ENCODE data around the gene CTRB1. TPM values are rescaled to one million over a fixed set of nuclear protein-coding genes. Genes with fewer than 3 reads are reported as not detected.
A peak's percentile ranks its signal among the peaks of the same experiment; 100 is the strongest.

CTRB1 gene
- polyA plus RNA-seq, 12 donors = 0.26 to 0.72 (median 0.51) TPM; not detected in 8

GRCh38 chr16:75252946-75253911 is 34.4 kb downstream of the CTRB1 start:
- DNase-seq = no peak

- DNase-seq = no peak
These were observed 35.6 kb downstream of the CTRB1 start for GRCh38 chr16:75254359-75254837.

DNA sequence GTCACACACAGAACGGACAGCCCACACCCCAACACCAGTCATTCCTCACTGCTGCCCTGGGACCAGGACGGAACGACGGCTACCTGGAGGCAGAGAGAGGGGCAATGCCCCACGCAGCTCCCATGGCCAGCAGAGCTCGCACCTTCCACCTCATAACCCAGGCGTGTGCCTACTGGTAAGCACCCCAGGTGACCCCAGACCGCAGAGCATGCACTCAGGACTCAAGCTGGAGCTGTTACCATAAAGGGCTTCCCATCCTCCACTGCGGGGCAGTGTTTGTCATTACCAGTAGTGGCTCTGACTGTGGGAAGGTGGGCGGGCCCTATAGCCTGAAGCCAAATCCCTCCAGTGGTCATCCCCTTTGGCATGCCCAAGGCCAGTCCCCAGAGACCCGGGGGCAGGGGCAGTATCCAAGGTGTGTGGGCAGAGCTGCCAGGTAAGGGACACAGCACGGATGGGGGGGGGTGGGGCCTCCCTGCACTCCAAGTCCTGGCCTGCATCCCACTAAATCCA is 37.3 kb downstream of the CTRB1 start:
- no peak for DNase-seq

GRCh38 chr16:75256696-75257343 is 38.0 kb downstream of the CTRB1 start:
- DNase-seq = no peak

DNA sequence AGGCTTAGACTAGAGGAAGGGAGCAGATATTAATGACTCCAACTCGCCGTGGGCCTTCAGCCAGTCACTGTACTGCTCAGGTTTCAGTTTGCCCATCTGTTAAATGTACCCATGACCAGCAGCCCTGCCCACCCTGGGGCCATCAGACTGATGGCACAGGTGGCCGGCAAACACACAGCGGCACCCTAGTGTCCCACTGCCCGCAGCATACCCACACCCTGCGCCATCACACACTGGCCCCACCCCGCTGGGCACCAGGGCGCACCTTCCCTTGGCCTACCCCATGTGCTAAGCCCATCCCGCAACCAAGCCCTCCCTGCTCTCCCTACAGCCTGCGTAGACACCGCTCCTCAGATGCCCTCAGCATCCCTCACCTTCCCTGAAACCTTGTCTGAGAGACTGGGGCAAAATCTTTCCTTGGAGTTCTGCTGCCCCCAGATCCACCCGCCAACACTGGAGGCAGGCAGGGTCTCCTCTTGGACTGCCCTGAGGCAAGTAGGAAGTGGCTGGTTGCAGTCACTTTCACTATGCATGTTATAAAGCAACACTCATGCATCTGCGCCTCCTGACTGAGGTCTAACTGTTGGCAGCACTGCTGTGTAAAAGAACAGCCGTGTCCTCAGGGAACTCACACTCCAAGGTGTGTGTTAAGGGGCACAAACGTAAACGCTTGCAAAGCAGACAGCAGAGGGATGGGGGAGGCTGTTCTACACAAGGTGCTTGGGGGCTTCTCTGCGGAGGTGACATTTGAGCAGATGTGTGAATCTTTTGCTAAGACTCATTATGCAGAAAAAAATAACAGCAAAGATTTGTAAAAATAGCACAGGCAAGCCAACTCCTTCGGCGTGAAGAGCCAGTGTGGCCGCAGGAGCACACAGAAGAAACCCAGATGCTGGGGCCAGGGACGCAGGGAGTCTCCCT is 39.4 kb downstream of the CTRB1 start:
- DNase-seq = no peak

DNA sequence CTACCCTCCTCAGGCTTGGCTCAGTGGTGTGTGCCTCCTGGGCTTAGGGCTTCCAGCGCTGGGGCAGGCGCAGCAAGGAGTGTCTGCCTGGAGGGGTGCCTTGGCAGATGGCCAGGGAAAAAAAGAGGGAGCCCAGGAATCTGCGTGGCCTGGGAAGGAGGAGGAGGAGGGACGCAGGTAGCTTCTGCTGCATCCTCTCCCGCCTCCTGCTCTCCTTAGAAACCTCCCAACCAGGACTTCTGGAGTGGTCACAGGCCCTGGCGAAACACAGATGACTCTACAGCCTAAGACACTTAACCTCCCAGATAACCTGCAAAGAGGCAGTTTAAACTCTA is 40.0 kb downstream of the CTRB1 start:
- DNase-seq = no peak

- no peak for DNase-seq
These were observed 42.2 kb downstream of the CTRB1 start for GRCh38 chr16:75260851-75261589.

DNA sequence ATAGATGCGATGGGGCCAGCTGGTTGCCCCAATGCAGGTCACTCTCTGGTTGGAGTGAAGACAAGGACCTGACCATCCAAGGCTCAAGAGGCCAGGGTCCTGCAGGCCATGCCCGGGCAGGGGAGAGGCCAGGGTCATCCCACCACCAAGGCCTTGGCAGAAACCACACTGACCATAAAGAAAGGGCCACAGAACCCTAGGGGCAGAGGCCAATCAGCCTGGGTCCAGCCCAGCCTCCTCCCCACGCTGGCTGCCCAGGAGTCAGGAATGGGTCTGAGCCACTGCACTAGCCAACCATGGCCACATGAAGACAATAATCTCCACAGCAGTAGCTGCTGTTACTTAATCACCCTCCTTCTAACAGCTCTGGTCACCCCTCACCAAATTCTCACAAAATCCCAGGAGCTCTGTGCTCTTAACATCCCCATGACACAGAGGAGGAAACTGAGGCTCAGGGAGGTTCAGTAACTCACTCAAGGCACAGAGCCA is 42.8 kb downstream of the CTRB1 start:
- DNase-seq = no peak

GRCh38 chr16:75262104-75262799 is 43.5 kb downstream of the CTRB1 start:
- no peak for DNase-seq

DNA sequence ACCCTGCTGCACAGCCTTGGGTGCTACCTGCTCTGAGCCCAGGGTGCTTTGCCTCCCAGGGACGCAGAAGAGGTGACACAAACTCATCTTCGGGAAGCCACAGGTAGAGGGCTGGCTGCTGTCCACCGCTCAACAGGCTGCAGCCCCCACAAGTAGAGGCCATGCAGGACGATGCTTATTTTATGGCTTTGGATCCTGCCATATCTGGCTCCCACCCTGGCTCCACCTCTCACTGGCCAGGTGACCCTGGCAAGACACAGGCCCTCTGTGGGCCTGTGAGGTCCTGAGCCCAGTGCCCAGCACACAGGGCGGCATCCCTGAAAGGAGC is 44.0 kb downstream of the CTRB1 start:
- no peak for DNase-seq

DNA sequence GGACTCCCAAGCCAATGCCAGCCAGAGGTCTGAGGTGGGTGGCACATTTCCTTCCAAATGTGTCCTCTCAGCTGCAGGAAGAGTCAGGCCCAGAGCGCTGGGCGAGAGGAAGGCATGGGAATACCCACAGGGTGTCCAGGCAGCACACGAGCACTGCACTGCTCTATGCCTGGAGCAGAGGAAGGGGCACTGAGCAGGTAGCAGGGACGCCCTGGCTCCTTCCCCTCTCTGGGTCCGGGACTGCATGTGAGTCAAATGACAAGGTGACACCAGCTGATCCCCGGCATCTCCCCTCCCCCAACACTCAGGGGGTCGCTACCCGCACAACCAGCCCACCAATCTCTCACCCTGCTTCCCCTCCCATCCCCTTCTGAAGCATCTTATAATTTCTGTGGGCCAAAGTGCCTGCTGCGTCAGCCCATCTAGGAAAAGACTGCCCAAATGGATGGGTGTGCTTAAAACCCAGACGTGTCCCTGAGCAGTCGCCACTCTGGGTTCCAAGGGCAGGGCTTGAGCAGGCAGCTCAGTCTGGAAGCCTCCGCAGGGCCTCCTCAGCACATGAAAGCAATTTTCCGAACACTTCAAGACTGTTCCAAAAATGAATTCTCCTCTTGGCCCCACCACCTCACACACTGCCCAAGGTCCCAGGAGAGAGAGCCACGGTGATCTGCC is 44.6 kb downstream of the CTRB1 start:
- DNase-seq = no peak

DNA sequence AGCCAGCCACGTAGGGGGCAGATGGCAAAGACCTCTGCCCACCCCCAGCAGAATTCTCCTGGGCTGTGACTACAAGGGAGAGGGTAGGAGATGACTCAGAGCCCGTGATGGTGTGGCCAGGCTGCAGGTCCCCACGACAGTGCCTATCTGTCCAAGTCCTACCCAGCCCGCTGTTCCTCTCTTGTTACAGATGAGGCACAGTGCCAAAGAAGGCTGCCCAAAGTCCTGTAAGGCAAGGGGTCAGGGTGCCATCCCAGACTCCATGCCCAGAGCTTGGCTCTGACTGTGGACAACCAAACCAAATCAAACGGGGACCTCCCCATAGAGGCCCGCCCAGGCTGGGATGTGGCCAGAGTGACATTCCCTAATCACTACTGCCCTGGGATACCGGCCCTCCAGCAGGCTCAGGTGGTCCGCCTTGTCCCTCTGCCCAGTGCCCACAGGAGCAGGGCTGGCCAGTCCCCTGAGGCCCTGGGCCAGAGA is 45.2 kb downstream of the CTRB1 start:
- DNase-seq = no peak

DNA sequence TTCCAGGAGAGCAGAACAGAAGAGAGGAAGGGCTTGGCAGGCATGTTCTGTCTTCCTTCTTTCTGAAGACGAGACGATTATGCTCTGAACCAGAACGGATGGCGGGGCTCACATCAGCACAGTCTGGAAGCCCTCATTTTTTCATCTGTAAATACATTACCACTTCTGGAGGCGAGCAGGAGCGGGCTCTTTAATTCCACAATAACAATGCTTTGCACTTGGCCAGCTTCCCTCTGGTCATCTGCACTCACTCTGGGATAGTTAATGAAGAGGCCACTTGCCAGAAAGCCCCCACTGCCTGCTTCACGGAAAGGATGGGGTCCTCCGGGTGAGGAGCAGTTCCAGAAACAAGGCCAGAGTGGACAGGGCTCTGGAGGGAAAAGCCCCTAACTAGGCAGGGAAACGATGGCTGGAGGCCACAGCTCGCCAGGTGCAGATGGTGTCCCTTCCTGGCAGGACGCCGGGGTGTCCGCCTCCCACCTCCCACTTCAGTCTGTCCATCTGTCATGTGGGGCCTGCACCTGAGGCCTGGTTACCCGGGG is 45.7 kb downstream of the CTRB1 start:
- peak; percentile 76 for DNase-seq

DNA sequence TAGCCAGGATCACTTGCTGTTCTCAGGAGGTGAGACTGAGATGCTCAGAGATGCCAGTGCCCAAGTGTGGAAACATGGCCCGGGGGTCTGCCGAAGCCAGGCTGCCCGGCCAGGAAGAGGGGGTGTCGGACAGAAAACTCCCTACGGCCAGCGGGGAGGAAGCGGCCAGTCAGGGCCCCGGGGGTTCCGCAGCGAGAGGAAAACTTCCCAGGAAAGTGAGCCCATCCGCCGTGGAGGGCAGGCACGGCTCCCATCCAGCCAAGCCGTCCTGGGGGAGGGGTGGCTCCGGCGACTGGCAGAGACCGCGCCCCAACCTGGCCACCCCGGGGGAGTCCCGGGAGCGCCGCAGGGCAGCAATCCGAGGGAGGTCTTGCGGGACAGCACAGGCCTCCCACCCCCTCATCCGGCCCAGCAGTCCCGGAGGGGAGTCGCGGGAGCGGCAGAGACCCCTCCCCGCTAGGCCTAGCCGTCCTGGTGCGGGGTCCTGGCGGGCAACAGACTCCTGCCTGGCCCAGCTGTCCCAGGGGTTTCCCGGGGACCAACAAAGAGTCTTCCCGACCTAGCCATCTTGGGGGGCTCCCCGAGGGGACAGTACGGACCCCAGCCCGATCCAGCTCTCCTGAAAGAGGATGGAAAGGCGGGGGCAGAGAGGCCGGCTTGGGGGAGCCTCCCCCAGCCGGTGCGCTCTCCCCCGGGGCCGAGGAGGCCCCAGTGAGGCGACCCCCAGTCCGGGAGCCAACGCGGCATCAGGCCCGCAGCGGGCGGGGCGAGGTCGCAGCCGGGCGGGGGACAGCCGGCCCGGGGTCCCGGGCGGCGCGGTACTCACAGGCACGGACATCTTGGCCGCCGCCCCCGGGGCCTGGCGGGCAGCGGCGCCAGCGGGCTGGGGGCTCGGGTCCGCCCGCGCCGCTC is 46.5 kb downstream of the CTRB1 start:
- DNase-seq = no peak

GRCh38 chr16:75265911-75266701 is 47.3 kb downstream of the CTRB1 start:
- peak; percentile 71 for DNase-seq

- DNase-seq = no peak
These were observed 48.2 kb downstream of the CTRB1 start for GRCh38 chr16:75266738-75267630.
